GM15510 (cell line): ENCODE measurements around the gene PCIF1.

Source experiments
- POLR2A ChIP-seq: IDR thresholded peaks from 3 replicates; pipeline ENCODE4 v1.6.1; 2011; ENCODE audit warnings: borderline replicate concordance; ENCODE audit not compliant: insufficient read length; ENCODE audit errors: extremely low read depth

Gene PCIF1

DNA sequence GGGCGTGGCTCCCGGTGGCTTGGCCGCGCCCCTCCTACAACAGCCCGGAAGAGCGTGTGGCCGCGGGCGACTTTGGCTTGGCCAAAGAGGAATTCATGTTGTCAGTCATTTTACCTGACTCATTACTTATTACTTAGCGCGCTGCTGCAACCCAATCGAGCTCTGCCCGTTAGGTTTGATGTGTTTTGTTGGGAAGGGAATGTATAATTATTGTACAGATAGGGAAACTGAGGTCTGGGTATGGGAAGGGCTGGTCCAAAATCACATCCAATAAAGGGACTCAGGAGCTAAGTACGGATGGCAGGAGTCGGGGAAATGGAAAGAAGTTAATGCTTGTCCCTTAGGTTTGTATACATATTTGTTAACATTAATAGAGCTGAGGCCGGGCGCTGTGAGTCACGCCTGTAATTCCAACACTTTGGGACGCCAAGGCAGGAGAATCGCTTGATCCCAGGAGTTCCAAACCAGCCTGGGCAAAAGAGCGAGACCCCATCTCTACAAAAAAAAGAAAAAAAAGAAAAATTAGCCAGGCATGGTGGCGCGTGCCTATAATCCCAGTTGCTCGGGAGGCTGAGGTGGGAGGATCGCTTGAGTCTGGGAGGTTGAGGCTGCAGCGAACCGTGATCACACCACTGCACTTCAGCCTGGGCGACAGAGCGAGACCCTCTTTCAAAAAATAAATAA, 38.2 kb downstream of the PCIF1 start:
- peak; percentile 55 for TF ChIP-seq POLR2A

DNA sequence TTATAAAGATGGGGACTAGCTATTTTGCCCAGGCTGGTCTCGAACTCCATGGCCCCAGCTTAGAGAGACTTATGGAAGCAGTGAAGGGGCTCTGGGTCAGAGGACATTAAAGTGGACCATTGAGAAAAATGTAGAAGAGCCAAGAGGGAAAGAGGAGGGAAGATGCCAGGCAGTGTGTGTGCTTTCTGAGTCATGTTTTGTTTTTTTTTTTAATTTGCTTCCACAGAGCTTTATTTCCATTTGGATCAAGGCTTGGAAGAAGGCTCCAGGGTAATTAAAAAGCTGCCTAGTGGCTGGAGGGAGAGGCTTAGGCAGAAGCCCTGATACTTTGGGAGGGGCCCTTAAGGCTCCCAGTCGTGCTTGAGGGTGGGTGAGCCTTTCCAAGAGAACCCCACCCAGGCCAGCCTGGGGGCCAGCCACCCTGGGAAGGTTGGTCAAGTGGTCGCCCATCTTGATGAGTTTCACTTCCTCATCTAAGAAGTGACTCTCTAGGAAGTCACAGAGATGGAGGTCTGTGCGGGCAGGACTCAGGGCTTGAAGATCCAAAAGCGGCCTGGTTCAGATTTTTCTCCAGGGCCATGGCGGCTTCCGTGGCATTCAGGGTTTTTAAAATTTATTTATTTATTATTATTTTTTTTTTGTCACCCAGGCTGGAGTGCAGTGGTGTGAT, 40.5 kb downstream of the PCIF1 start:
- TF ChIP-seq POLR2A, result no peak

DNA sequence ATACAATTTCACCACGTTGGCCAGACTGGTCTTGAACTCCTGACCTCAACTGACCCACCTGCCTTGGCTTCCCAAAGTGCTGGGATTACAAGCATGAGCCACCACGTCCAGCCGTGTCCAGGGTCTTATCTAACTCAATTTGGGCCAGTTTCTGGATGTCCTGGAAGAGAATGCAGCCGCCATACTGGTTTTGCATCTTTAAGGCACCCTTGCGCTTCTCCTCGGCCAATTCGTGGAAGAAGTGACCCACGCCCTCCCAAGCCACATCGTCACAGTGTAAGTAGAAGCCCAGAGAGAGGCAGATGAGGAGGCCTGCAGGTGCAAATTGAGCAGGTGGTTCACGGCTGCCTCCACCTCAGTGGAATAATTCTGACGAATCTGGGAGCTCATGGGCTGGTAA, 41.2 kb downstream of the PCIF1 start:
- TF ChIP-seq POLR2A, result no peak

DNA sequence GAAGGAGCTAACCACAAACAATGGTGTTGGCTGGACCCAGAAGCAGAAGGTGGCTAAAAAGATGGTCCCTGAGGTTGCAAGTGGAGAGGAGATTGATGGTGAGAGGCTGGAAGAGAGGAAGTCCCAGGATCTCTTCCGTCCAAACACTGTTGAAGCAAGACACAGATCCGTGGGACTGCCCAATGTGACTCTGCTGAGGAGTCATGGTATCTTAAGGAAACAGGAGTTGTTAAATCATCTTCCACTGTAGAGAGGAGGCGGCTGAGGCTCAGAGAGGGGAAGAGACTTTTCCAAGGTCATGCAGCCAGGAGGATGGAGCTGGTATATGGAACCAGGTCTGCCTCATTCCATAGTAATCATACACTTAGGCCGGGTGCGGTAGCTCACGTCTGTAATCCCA, 41.6 kb downstream of the PCIF1 start:
- TF ChIP-seq POLR2A, result no peak

DNA sequence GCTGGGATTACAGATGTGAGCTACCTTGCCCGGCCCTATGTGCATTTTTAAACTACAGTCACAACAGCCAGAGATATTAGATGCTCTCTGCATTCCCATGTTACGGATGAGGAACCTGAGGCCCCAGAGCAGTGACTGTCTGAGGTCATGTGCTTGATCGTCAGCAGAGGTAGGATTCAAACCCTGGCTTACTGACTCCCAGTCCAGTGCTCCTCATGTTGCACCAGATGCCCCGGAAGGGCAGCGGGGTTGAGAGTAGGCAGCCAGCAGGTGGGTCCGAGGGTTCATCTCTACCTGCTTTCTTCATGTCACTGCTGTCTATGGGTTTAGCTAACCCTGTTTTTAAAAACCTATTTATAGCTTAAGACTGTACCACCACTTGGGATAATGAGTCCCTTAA, 46.8 kb downstream of the PCIF1 start:
- no peak for TF ChIP-seq POLR2A

DNA sequence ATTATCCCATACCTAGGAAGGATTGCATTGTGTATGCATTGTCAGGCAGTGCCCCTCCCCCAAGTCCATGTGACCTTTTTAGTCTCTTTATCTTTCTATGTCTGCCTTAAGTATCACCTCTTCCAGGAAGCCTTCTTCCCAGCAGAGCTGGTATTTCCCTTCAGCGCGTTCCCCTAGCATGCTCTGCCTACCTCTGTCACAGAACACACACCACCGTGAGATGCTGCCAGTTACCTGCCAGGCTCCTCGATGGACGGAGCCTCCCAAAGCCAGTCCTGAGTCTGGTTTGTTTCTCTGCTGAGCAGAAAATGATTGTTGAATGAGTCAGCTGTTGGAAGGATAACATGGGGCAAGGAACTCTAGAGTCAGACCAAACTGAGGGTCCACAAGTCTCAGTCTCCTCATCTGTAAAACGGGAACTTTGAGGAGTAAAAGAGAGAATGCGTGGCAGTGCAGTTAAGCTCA, 48.8 kb downstream of the PCIF1 start:
- TF ChIP-seq POLR2A, result no peak

DNA sequence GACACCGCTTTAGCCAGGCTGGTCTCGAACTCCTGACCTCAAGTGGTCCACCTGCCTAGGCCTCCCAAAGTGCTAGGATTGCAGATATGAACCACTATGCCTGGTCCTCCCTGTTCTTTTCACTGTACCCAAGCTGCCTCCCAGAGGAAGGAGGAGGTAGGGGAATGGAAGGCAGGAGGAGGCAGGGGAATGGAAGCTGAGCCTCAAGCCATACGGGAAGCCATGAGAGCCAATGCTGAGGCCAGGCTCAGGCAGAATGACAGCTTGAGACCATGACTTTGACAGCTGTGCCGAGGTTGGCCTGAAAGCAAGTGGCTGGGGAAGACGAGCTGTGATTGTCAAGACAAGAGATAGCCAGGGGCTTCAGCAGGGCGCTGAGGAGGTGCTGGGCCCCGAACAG, 51.1 kb downstream of the PCIF1 start:
- no peak for TF ChIP-seq POLR2A

DNA sequence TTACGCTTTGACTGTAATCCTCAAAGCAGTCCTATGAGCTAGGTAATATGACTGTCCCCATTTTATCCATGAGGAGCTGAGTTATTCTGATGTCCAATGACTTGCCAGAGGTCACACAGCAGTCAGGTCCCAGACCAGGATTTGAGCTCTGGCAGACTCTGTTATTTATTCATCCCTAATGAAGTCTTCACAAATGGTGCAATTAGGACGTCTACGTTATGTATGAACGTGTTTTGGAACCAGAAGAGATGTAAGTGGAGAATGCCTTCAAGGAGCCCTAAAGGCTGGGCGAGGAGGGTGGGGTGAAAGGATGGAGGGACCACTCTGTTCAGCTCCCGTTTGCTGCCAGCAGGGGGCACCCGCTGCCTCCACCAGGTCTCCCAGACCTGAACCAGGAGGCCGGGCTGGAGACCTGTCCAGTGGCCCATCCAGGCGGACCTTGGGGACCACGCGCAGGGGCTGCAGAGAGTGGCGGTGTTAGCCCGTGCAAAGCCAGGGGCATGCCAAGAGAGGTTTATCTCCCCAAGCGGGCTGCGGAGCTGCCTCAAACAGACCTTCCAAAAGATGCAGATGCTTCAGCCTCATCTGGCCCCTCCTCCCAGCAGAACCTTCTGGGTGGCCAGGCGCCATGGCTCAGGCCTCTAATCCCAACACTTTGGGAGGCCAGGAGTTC, 52.8 kb downstream of the PCIF1 start:
- TF ChIP-seq POLR2A, result no peak

DNA sequence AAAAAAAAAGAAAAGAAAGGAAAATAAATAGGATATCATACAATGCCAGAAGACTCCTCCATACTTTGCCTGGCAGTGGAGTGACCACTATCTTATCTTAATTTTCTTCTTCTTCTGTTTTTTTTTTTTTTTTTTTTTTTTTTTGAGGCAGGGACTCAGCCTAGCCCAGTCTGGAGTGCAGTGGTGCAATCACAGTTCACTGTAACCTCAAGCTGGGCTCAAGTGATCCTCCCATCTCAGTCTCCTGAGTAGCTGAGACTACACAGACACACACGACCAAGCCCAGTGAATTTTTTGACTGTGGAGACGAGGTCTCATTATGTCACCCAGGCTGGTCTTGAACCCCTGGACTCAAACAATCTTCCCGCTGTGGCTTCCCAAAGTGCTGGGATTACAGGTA, 57.1 kb downstream of the PCIF1 start:
- TF ChIP-seq POLR2A, result no peak

DNA sequence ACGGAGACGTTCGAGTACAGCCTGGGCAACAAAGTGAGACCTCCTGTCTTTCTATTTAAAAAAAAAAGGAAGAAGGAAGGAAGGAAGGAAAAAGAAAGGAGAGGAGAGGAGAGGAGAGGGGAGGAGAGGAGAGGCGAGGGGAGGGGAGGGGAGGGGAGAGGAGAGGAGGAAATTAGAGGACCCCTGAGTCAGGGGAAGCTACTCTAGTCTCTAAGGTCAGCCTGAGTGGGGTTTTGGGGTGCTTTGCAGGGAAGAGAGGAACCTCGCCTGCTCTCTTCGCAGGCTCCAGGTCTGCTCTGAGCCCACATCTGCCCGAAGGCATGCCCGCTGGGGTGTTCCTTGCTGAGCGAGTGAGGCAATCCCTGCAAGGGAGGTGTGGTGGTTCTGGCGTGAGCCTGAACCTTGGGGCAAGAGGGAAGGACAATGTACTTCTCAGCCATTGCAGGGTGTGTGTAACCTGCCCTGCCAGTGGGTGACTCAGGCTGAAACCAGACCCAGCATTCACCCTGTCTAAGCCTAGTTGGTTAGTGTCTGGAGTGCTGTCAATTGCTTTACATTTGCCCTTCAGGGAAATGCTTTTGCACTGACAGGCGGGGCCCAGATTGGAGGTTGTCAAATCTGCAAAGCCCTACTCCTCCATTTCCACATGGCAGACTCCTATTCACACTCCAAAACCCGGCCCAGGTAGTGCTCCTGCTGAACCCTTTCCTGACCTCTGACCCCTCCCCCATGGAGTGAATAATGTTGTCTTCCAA, 58.9 kb downstream of the PCIF1 start:
- TF ChIP-seq POLR2A, result no peak

DNA sequence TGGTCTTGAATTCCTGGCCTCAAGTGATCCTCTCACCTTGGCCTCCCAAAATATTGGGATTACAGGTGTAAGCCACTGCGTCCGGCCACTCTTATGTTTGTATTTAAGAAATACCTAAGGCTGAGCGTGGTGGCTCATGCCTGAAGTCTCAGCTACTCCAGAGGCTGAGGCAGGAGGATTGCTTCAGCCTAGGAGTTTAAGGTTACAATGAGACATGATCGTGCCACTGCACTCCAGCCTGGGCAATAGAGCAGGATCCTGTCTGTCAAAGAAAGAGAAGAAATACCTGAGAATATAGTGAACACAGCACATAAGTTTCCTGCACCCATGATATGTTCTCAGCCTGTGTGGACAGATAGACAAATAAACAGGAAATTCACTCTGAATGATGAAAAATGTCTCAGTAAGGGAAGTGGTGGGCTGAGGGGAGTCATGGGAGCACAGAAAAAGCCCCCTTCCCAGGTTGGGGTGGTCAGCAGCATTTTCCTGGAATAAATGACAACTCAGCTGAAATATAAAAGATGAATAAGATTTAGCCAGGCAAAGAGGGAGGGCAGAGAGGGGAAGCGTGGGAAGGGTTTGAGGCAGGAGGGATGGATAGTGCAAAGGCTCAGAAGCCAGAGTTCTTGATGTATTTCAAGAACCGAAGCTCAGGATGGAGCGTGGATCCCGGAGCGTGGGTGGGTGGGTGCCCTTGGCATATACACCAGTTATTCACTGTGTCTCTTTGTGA, 60.4 kb downstream of the PCIF1 start:
- TF ChIP-seq POLR2A, result no peak

DNA sequence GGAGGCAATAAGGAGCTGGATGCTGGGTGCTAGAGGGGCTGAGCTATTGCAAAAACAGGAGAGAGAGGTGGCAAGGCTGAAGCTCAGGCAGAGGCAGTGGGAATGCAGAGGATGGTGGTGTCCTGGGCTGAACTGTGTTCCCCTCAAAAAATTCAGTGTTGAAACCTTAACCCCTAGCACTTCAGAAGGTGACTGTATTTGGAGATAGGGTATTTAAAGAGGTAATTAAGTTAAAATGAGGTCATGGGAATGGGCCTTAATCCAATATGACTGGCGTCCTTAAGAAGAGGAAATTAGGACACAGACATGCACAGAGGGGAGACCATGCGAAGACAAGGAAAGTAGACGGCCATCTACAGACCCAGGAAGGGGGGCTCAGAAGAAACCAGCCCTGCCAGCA, 62.7 kb downstream of the PCIF1 start:
- TF ChIP-seq POLR2A, result no peak
